ENCODE measurements around the gene TRAF4.

TRAF4 gene

GRCh38 chr17:28760601-28761562 is 17.1 kb downstream of the TRAF4 start:
- H3K36me3 ChIP-seq (ENCODE audit: control insufficient read depth, insufficient read depth, low read length) = peaks cover 23% of the 10 kb centered on the region
- DNase-seq (ENCODE audit: extremely low read depth, insufficient read length) = no peak
- H3K4me3 ChIP-seq (replicated peaks; ENCODE audit: low read depth, low read length) = no peak overlapping the region
- H3K27me3 ChIP-seq (replicated peaks; ENCODE audit: control insufficient read depth, insufficient read depth, low read length) = no peaks in the 10 kb centered on the region
- TF ChIP-seq, protein P1, sequence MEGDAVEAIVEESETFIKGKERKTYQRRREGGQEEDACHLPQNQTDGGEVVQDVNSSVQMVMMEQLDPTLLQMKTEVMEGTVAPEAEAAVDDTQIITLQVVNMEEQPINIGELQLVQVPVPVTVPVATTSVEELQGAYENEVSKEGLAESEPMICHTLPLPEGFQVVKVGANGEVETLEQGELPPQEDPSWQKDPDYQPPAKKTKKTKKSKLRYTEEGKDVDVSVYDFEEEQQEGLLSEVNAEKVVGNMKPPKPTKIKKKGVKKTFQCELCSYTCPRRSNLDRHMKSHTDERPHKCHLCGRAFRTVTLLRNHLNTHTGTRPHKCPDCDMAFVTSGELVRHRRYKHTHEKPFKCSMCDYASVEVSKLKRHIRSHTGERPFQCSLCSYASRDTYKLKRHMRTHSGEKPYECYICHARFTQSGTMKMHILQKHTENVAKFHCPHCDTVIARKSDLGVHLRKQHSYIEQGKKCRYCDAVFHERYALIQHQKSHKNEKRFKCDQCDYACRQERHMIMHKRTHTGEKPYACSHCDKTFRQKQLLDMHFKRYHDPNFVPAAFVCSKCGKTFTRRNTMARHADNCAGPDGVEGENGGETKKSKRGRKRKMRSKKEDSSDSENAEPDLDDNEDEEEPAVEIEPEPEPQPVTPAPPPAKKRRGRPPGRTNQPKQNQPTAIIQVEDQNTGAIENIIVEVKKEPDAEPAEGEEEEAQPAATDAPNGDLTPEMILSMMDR (IDR thresholded peaks at IDR 0.05; ENCODE audit: insufficient read depth, low read length, poor library complexity, severe bottlenecking) = no peak

DNA sequence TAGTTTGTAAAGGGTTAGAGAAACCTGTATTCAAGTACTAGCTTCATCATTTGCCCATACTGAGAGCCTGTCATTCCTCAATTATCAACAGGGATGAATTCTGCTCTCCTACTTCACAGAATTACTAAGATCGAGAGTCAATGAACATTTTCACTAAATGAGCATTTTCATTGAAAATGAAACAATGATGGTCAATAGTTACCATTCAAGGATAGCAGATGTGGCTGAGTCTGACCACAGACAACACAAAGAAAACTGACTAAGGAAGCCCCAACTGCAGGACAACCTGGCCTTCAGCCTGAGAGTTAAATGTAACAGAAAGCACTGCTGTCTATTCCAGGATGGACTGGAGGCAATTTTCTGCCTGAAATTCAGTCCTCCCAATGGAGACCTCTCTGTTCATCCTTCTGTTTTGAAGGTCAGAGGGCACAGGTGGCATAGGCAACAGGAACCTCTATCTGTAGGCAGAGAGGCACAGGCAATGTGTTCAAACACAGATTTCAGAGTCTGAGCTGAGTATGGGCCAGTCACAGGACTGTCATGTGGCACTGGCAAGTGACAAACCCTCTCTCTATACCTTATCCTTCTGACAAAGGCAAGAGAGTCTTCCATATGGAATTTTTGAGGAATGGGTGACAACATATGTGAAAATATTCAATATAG is 19.5 kb downstream of the TRAF4 start:
- TF ChIP-seq, protein P1 (IDR thresholded peaks at IDR 0.05; ENCODE audit: insufficient read depth, low read length, poor library complexity, severe bottlenecking) = no peak
- no peak for DNase-seq (ENCODE audit: extremely low read depth, insufficient read length)
- peaks cover 19% of the 10 kb centered on the region for H3K36me3 ChIP-seq (ENCODE audit: control insufficient read depth, insufficient read depth, low read length)
- H3K4me3 ChIP-seq (replicated peaks; ENCODE audit: low read depth, low read length) = no peak overlapping the region; the same call in 1 of the 2 replicates
- no peaks in the 10 kb centered on the region for H3K27me3 ChIP-seq (replicated peaks; ENCODE audit: control insufficient read depth, insufficient read depth, low read length)

DNA sequence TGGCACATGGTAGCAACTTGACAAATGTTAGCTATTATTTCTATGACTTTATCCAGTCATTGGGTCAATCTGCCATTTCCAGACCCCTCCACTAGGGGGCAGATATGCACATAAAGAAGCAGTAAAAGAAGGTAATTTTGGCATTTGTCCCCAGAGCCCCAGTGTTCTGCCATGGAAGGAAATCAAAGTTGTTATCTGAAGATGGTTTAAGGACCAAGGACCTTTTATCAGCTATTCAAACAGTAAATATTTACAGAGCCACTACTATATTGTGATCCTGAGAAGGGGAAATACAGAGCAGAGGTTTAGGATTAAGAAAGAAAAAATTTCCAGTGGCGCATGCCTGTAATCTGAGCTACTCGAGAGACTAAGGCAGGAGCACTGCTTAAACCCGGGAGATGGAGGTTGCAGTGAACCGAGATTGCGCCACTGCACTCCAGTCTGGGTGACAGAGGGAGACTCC is 20.0 kb downstream of the TRAF4 start:
- DNase-seq (ENCODE audit: extremely low read depth, insufficient read length) = no peak
- Histone ChIP-seq H3K4me3 (replicated peaks; ENCODE audit: low read depth, low read length) (no peak overlapping the region), H3K36me3 (ENCODE audit: control insufficient read depth, insufficient read depth, low read length) (peaks cover 14% of the 10 kb centered on the region)

GRCh38 chr17:28765038-28765437 is 21.2 kb downstream of the TRAF4 start:
- Histone ChIP-seq H3K4me3 (replicated peaks; ENCODE audit: low read depth, low read length) (no peak overlapping the region), H3K36me3 (ENCODE audit: control insufficient read depth, insufficient read depth, low read length) (peaks cover 9% of the 10 kb centered on the region), H3K27me3 (replicated peaks; ENCODE audit: control insufficient read depth, insufficient read depth, low read length) (no peaks in the 10 kb centered on the region)
- TF ChIP-seq, protein P1 (IDR thresholded peaks at IDR 0.05; ENCODE audit: insufficient read depth, low read length, poor library complexity, severe bottlenecking) = no peak
- no peak for DNase-seq (ENCODE audit: extremely low read depth, insufficient read length)

More for the DNA sequence above, 20.0 kb downstream of the TRAF4 start:
- H3K27me3 ChIP-seq (replicated peaks; ENCODE audit: control insufficient read depth, insufficient read depth, low read length) = no peaks in the 10 kb centered on the region
- TF ChIP-seq, protein P1 (IDR thresholded peaks at IDR 0.05; ENCODE audit: insufficient read depth, low read length, poor library complexity, severe bottlenecking) = peak; percentile 81

DNA sequence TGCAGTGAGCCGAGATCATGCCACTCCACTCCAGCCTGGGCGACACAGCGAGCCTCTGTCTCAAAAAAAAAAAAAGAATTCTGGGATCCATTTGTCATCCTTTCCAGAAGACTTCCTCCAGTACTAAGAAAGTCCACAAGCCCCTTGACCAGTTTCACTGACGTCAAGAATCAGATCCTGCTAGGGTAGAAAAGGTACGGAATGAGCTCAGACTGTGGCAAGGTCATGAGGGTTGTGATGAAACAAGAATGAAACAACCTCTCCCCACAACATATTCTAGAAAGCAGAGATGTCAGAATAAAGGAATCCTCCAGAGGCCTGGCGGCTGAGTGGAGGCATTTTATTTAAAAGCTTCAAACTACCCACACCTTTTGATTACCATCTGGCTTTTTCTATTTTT is 29.9 kb downstream of the TRAF4 start:
- H3K4me3 ChIP-seq (replicated peaks; ENCODE audit: low read depth, low read length) = no peak overlapping the region
- no peak for DNase-seq (ENCODE audit: extremely low read depth, insufficient read length)
- TF ChIP-seq, protein P1 (IDR thresholded peaks at IDR 0.05; ENCODE audit: insufficient read depth, low read length, poor library complexity, severe bottlenecking) = no peak
- no peaks in the 10 kb centered on the region; the same call in 1 of the 2 replicates for H3K36me3 ChIP-seq (ENCODE audit: control insufficient read depth, insufficient read depth, low read length)
- no peaks in the 10 kb centered on the region for H3K27me3 ChIP-seq (replicated peaks; ENCODE audit: control insufficient read depth, insufficient read depth, low read length)

Measured in GM06990 (cell line).